ENCODE results near the gene PANK4.

PANK4 gene

DNA sequence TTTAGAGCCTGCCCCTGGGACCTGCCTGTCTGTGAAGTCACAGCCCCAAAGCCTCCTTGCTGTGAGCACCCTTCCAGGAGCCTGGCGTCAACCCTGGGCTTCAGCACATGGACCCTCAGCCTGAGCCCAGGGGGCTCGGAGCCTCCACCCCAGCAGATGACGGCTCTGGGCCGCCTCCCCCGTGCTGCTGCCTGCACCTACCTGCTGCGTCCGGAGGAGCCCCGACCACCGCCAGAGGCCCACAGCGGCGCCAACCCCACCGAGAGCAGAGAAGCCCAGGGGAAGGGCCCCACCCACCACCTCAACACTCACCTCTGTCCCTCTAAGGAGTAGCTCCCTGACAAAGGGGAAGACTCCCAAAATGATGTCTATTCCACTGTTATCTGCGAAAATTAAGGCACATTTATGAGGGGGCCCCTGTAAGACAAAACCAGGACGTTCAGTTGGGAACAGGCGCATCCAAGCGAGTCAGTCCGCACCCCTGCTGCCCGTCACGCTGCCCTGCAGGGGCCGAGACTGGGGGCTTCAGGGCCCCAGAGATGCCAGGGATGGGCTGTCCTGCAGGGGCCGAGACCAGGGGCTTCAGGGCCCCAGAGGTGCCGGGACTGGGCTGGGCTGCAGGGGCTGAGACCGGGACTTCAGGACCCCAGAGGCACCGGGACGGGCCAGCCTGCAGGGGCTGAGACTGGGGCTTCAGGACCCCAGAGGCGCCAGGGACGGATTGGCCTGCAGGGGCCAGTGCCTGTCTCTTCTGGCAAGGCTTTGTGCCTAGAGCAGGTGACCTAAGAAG is 15.8 kb downstream of the PANK4 start:
- Mint-ChIP-seq H3K27ac (no peak overlapping the region), H3K36me3 (peaks cover 35 to 37% of the 10 kb centered on the region in 2 donors), H3K9me3 (no peaks in the 10 kb centered on the region), H3K27me3 (no peaks in the 10 kb centered on the region), H3K4me3 (no peak overlapping the region), H3K4me1 (no peaks in the 10 kb centered on the region)
- no peak for ATAC-seq (replicated peaks)
- no peak for DNase-seq

DNA sequence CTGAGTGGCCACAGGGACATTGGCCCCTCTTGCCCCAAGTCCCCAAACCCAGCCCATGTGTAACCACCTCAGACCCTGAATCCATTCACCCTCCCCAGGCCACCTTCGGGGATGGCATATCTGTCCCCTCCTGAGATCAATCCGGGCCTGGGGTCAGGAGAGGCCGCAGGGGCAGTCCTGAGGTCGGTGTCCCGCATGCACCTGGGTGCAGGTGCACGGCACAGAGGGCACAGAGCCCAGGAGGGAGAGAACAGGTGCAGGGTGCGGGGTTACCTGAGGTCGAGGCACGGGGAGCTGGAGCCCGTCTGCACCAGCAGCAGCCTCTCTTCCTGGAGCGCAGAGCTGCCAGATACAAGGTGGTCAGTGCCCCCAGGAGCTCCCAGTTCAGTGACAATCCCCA is 16.8 kb downstream of the PANK4 start:
- H3K4me3 Mint-ChIP-seq = no peak overlapping the region
- H3K4me1 Mint-ChIP-seq = no peaks in the 10 kb centered on the region
- no peaks in the 10 kb centered on the region for H3K27me3 Mint-ChIP-seq
- H3K9me3 Mint-ChIP-seq = no peaks in the 10 kb centered on the region
- DNase-seq (no peak), ATAC-seq (replicated peaks) (no peak)
- H3K27ac Mint-ChIP-seq = no peak overlapping the region
- H3K36me3 Mint-ChIP-seq = peaks cover 32 to 34% of the 10 kb centered on the region in 2 donors

DNA sequence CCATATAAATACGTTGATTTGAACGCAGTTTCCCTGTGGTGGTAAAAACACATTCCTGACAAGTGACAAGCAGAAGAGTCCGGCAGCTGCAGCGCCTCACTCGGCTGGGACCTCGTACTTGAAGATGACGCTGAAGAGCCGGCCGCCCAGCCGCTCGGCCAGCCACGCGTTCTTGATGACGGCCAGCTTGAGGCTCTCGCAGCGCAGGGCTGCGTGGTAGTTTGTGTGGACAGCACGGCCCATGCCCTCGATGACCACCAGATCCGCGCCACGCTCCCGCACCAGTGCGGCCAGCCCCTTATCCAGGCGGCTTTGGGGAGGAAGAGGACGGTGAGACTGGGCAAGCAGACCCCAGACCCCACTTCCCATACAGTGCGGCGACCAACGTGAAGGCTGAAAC is 17.6 kb downstream of the PANK4 start:
- no peak overlapping the region for H3K4me3 Mint-ChIP-seq
- H3K9me3 Mint-ChIP-seq = no peaks in the 10 kb centered on the region
- no peaks in the 10 kb centered on the region for H3K27me3 Mint-ChIP-seq
- ATAC-seq (replicated peaks) (no peak), DNase-seq (no peak)
- H3K36me3 Mint-ChIP-seq = peaks cover 30 to 33% of the 10 kb centered on the region in 2 donors
- H3K4me1 Mint-ChIP-seq = no peaks in the 10 kb centered on the region
- H3K27ac Mint-ChIP-seq = no peak overlapping the region

DNA sequence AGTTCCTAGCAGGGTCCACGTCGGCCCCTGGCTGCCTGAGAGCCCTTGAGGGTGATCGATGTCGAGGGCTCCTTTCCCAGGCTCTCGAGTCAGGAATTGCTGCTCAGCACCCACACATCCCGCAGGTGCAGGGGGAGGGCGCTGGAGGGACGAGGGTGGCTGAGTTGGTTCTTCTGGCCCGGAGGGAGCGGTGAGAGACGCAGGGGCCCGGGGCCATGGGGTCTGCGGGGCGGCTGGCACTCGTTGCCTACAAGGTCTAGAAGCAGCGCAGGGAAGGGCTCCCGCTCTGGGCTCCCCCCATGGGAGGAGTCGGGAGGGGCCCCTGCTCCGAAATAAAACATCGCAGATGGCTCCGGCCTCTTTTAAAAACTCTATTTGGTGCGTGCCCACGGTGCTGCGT is 18.2 kb downstream of the PANK4 start:
- Mint-ChIP-seq H3K27me3 (no peaks in the 10 kb centered on the region), H3K4me3 (no peak overlapping the region), H3K4me1 (no peaks in the 10 kb centered on the region), H3K36me3 (peaks cover 26 to 30% of the 10 kb centered on the region in 2 donors), H3K9me3 (no peaks in the 10 kb centered on the region), H3K27ac (no peak overlapping the region)
- ATAC-seq (replicated peaks) = no peak
- DNase-seq = no peak

DNA sequence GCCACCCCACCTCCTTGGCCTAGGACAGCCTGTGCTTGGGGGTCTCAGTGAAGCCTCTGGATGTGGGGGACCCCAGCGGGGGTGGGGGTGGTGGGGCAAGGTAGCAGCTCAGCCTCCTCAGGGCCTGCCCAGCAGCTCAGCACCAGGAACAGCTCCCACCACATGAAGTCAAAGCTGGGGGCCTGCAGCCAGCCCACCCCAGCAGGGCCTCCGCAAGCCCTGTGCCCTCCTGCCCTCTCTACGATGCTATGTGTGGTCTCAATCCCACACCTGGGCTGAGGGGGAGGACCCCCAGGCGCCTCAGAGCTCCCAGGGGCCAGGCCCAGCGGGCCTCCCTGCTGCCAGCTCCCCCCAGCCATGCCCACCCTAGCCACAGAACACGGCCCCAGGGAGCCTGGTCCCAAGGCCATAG is 18.6 kb downstream of the PANK4 start:
- Mint-ChIP-seq H3K36me3 (peaks cover 22 to 27% of the 10 kb centered on the region in 2 donors), H3K27me3 (no peaks in the 10 kb centered on the region), H3K4me3 (no peak overlapping the region), H3K27ac (no peak overlapping the region), H3K4me1 (no peaks in the 10 kb centered on the region), H3K9me3 (no peaks in the 10 kb centered on the region)
- no peak for DNase-seq
- ATAC-seq (replicated peaks) = no peak

DNA sequence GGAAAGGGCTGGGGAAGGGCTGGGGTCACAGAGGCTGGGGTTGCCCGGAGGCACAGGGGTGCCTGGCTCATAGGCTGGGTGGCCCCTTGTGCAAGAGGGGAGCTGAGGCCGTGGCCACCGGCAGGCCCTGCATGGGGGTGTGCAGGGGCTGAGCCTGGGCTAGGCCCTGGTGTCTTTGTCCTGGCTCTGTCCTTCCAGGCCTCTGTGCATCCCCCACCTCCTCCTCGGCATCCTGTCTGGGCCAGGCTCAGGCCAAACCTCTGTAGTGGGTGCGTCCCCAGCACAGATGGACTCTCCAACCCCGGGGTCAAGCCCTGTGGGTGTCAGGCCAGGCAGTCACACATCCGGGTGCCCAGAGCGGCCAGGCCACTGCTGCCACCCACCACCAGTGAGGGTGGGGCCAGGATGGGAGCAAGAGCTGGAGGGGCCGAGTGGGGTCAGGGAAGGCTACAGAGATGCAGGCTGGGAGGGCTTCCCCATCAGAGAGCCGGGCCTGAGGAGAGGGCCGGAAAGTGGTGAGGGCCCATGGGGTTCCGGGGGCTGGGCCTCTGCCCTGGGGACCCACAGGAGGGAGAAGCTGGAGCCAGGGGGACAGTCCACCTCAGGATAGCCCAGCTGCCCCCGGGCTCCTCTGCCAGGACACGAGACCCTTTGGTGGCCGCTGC is 19.4 kb downstream of the PANK4 start:
- H3K36me3 Mint-ChIP-seq = peaks cover 21 to 23% of the 10 kb centered on the region in 2 donors
- ATAC-seq (replicated peaks) = no peak

DNA sequence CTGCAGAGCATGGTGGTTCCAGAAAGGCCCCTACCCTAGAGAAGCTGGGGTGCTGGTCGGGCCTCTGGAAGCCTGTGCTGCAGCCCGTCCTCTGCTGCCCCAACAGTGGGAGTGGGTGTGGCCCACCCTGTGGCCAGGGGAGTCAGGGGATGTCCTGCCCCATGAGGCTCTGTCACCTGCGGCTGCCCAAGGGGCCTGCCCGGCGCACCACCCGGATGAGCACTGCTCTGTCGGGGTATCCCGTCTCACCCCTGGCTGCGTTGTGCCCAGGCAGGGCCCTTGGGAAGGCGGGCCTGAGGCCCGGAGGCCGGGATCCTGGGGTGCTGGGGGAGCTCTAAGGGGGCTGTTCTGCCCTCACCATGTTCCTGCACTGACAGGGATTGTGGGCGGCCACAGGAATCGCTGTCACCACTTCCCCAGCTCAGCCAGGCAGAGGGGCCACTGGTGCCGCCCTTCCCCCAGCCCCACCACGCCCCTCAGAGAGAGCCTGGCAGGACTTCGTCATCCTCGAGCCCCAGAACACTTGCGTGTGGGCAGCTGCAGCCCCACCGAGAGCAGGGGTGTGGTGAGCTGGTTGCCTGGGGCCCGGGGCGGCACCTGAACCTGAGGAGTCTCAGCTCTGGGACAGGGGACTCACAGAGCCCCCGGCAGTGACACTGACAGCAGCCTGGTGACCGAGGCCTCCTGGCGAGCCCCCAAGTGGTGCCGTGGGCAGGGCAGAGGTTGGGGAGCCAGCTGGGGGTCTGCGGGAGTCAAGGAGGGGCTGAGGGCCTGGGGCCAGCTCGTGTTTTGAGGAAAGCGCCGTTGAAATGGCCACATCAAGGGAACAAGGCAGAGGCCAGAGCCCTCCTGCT is 20.2 kb downstream of the PANK4 start:
- H3K4me1 Mint-ChIP-seq = peaks cover 0 to 2% of the 10 kb centered on the region in 2 donors
- peak; percentile 8 to 25 for ATAC-seq (replicated peaks)
- peaks cover 16 to 19% of the 10 kb centered on the region in 2 donors for H3K36me3 Mint-ChIP-seq
- no peaks in the 10 kb centered on the region for H3K9me3 Mint-ChIP-seq
- H3K27me3 Mint-ChIP-seq = no peaks in the 10 kb centered on the region
- H3K4me3 Mint-ChIP-seq = no peak overlapping the region
- no peak for DNase-seq
- no peak overlapping the region for H3K27ac Mint-ChIP-seq

More for the DNA sequence above, 19.4 kb downstream of the PANK4 start:
- H3K9me3 Mint-ChIP-seq = no peaks in the 10 kb centered on the region
- H3K4me3 Mint-ChIP-seq = no peak overlapping the region
- H3K27ac Mint-ChIP-seq = no peak overlapping the region
- no peaks in the 10 kb centered on the region for H3K27me3 Mint-ChIP-seq
- DNase-seq = no peak
- no peaks in the 10 kb centered on the region for H3K4me1 Mint-ChIP-seq

DNA sequence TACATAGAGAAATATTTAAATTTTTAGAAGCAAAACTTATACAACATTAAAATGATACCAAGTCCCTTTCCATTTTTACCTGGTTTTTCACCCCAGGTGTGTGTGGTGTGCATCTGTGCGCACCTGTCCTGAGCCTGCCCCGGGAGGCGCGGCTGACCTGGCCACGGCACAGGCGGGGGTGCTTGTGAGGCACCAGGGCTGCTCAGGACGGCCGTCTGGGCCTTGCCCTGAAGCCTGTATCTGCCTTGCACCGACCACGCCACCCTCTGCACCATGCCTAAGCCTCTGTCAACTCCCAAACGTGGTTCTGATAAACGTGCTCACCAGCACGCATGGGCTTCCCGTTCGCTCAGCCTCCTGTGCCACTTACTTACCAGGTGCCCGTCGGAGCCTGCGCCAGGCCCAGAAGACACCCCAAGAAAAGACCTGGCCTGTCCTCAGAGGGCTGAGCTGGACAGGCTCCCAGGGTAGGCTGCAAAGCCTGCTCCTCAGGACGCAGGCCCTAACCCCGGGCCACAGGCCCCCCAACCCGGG is 20.9 kb downstream of the PANK4 start:
- H3K9me3 Mint-ChIP-seq = no peaks in the 10 kb centered on the region
- no peak overlapping the region for H3K27ac Mint-ChIP-seq
- peaks cover 12 to 18% of the 10 kb centered on the region in 2 donors for H3K36me3 Mint-ChIP-seq
- peaks cover 0 to 9% of the 10 kb centered on the region in 2 donors for H3K4me1 Mint-ChIP-seq
- no peak overlapping the region for H3K4me3 Mint-ChIP-seq
- DNase-seq (no peak), ATAC-seq (replicated peaks) (no peak)
- no peaks in the 10 kb centered on the region for H3K27me3 Mint-ChIP-seq

DNA sequence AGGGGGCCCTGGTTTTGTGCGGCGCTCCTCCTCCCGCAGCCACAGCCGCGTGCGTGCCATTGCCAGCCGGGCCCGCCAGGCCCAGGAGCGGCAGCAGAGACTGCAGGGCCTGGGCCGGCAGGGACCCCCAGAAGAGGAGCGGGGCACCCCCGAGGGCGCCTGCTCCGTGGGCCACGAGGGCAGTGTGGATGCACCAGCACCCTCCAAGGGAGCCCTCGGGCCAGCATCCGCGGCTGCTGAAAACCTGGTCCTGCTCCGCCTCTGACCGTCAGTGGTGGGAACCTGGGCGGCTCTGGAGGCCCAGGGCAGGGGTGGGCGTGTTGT is 21.5 kb downstream of the PANK4 start:
- Mint-ChIP-seq H3K27me3 (no peaks in the 10 kb centered on the region), H3K9me3 (no peaks in the 10 kb centered on the region), H3K4me3 (no peak overlapping the region), H3K27ac (no peak overlapping the region), H3K4me1 (peaks cover 6 to 15% of the 10 kb centered on the region in 2 donors), H3K36me3 (peaks cover 10 to 13% of the 10 kb centered on the region in 2 donors)
- DNase-seq (no peak), ATAC-seq (replicated peaks) (no peak)

DNA sequence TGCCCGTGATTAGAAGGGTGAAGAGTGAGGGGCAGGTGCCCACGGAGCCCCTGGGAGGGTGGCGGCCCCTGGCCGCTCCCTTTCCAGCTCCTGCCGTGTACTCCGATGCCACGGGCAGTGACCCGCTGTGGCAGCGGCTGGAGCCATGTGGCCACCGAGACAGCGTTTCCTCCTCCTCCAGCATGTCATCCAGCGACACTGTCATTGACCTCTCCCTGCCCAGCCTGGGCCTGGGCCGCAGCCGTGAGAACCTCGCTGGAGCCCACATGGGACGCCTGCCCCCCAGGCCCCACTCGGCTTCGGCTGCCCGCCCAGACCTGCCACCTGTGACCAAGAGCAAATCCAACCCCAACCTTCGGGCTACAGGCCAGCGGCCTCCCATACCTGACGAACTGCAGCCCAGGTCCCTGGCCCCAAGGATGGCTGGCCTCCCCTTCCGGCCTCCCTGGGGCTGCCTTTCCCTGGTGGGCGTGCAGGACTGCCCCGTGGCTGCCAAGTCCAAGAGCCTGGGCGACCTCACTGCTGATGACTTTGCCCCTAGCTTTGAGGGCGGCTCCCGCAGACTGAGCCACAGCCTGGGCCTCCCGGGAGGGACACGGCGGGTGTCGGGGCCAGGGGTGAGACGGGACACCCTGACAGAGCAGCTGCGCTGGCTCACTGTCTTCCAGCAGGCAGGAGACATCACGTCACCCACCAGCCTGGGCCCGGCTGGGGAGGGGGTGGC is 22.0 kb downstream of the PANK4 start:
- Mint-ChIP-seq H3K4me3 (peak overlapping the region in 1 of 2 donors; percentile 6), H3K27me3 (no peaks in the 10 kb centered on the region), H3K4me1 (peaks cover 7 to 20% of the 10 kb centered on the region in 2 donors), H3K27ac (no peak overlapping the region), H3K9me3 (no peaks in the 10 kb centered on the region), H3K36me3 (peaks cover 7 to 8% of the 10 kb centered on the region in 2 donors)
- ATAC-seq (replicated peaks) = no peak
- no peak for DNase-seq

DNA sequence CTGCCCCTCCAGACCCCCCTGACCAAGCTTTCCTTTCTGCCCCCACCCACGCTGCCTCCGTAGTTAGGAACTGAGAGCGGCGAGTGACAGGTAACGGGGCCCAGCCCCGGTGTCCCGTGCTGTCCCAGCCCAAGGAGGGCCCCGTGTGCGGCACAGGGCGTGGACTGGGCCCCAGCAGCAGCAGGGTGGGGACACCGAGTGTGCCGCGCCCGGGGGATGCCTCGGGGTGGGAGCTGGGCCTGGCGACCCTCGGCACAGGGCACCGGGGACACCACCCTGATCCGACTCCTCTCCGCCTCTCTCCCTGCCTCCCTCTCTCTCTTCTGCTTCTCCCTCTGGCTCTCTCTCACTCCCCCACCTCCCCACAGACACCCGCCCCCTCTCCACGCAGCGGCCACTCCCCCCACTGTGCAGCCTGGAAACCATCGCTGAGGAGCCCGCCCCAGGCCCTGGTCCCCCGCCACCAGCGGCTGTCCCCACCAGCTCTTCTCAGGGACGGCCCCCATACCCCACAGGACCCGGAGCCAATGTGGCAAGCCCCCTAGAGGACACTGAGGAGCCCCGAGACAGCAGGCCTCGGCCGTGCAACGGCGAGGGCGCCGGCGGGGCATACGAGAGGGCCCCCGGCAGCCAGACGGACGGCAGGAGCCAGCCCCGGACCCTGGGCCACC is 22.7 kb downstream of the PANK4 start:
- no peak overlapping the region for H3K27ac Mint-ChIP-seq
- H3K27me3 Mint-ChIP-seq = no peaks in the 10 kb centered on the region
- ATAC-seq (replicated peaks) = no peak
- H3K4me3 Mint-ChIP-seq = no peak overlapping the region
- H3K4me1 Mint-ChIP-seq = peaks cover 12 to 27% of the 10 kb centered on the region in 2 donors
- no peaks in the 10 kb centered on the region for H3K9me3 Mint-ChIP-seq
- peaks cover under 1 to 3% of the 10 kb centered on the region in 2 donors for H3K36me3 Mint-ChIP-seq
- no peak for DNase-seq

DNA sequence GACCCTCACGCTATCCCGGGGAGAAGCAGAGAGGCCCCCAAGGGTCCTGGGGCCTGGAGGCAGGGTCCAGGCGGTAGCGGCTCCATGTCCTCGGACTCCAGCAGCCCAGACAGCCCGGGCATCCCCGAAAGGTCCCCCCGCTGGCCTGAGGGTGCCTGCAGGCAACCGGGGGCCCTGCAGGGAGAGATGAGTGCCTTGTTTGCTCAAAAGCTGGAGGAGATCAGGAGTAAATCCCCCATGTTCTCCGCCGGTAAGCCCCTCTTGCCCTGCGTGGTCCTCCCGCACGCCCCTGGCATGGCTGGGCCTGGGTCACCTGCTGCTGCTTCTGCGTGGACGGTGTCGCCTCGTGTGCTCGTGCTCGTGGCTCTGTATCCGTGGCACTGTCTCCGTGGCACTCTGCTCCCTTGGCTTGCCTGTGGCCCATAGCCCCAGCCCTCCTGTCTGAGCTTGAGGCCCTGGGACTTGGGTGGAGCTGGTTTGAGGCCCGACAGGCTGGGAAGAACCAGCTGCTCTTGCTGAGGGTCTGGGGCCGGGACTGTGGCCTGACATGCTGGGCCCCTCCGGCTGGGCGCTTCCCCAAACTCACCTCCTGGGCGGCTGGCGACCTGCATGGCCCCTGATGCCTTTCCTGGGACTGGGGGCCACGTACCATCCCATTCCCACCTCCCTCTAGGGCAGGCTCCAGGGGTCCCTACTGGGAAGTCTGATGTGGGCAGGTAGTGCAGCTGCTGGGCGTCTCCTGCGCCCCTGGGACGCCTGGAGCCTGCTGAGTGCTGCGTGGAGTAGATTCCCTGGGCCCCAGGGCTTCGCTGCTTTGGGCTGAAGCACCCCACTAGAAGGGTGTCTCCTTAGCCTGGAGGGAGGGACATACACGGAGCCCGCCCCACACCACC is 23.5 kb downstream of the PANK4 start:
- H3K4me3 Mint-ChIP-seq = no peak overlapping the region
- no peak for ATAC-seq (replicated peaks)
- H3K27ac Mint-ChIP-seq = no peak overlapping the region
- no peaks in the 10 kb centered on the region for H3K9me3 Mint-ChIP-seq
- H3K36me3 Mint-ChIP-seq = peaks cover 0 to 2% of the 10 kb centered on the region in 2 donors
- H3K27me3 Mint-ChIP-seq = no peaks in the 10 kb centered on the region
- peaks cover 15 to 32% of the 10 kb centered on the region in 2 donors for H3K4me1 Mint-ChIP-seq
- DNase-seq = no peak

DNA sequence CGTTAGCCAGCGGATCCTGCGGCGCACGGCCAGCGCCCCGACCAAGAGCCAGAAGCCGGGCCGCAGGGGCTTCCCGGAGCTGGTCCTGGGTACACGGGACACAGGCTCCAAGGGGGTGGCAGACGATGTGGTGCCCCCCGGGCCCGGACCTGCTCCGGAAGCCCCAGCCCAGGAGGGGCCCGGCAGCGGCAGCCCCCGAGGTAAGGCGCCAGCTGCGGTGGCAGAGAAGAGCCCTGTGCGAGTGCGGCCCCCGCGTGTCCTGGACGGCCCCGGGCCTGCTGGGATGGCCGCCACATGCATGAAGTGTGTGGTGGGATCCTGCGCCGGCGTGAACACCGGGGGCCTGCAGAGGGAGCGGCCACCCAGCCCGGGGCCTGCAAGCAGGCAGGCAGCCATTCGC is 24.2 kb downstream of the PANK4 start:
- no peak for DNase-seq
- Mint-ChIP-seq H3K4me3 (no peak overlapping the region), H3K4me1 (peaks cover 18 to 39% of the 10 kb centered on the region in 2 donors), H3K9me3 (no peaks in the 10 kb centered on the region), H3K27me3 (no peaks in the 10 kb centered on the region), H3K36me3 (peaks cover 0 to 2% of the 10 kb centered on the region in 2 donors), H3K27ac (no peak overlapping the region)
- ATAC-seq (replicated peaks) = no peak
